HuH-7 (cell line): ENCODE data around the gene CASZ1.

ENCODE experiments used
- DNase-seq: peaks from one replicate; pipeline ENCODE4 v3.0.0; 2011; ENCODE audit warnings: low spot score

CASZ1 gene

GRCh38 chr1:10795276-10796021 lies 997 bp downstream of the CASZ1 start:
- no peak for DNase-seq

DNA sequence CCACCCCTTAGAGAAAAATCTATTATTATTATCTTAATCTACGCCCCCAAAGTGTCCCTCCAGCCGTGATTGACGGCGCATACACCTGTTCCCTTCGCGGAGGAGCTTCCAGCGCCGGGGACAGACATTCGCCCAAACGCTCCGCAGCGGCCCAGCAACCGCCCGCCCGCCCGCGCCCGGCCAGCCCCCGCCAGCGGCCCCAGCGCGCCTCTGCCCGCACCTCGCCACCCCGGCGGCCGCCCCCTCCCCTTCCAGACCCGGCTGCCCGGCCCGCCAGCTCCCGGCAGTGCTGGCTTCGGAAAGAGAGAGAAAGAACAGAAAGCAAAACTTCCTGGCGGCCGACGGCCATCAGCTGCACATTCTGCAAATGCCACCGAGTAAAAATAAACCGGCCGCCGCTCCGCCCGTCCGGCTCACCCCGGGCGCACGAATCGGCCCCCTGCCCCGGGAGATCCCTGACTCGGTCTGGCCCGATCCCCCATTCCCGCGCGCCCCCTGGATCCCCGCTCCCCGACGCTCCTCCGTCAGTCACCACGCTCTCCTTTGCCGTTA lies 1.6 kb downstream of the CASZ1 start:
- peak; percentile 42 for DNase-seq

- DNase-seq: no peak
Measured at GRCh38 chr1:10793129-10793651, 3.3 kb downstream of the CASZ1 start.

DNA sequence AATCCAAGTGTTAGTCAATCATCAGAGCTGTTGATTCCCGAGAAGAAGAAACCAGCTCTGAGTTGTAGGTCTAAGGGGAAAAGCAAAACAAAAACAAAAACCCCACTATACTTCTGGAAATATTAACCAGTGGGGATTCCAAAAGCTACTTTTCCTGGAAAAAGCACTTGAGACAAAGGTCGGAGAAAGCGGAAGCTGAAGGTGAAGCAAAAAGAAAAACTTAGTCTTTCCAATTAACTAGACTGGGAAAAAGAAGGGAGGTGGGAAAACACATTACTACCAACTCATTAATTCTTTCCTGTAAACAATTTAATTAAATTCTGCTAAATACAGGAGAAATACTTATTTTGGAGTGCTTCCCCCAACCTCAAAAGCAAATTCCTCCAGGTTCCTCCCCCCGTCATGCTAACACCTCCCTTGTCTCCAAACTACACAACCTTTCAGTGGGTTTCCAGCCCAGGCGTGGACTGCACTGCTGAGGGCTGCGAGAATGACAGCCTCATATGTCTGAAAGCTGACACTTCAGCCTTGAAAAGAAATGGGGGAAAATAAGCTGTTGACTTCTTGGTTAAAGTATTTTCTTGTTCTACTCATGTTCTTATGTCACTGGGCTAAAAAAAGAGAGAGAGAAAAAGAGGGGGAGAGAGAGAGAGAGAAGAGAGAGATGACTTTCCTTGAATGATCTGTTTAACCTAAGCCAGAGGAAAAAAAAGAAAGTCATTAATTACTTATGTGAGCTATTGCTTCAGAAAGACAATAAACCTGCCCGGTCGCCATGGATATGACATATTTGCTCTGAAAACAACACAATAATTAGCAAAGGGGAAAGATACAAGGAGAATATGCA lies 5.1 kb downstream of the CASZ1 start:
- peak; percentile 43 for DNase-seq

GRCh38 chr1:10789803-10790702 lies 6.4 kb downstream of the CASZ1 start:
- no peak for DNase-seq

DNA sequence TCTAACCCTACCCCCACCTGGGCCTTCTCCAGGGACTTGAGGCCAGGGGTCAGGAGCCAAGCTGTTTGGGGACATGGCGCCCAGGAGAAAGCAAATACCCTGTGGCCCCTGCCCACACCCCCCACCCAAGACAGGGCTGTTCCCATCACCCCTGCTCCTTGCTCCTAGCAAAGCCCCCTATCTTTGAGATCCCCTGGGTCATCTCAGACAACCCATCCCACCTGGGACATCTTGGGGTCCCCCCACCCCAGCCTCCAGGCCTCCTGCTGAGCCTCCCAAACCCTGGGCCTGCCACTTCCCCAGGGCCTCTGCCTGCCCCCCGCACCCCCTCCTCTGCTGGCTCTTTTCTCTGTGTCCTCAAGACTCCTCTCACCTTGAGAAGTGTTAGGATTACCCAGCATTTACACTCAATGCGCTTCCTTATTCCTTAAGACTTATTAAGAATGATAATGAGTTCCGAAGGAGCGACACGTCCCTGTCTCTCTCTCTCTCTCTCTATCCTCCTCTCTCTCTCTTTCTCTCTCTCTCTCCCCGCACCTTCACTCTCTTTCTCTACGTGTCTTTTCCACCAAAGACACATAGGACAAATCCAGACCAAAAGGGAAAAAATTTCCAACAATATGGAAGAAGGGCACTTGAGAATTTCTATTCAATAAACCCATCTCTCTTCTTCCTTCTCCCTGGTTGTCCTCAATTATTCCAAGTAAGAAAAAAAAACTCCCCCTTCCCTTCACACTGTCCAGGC lies 7.2 kb downstream of the CASZ1 start:
- no peak for DNase-seq

- DNase-seq: peak; percentile 72
Measured at GRCh38 chr1:10788592-10789006, 7.8 kb downstream of the CASZ1 start.

DNA sequence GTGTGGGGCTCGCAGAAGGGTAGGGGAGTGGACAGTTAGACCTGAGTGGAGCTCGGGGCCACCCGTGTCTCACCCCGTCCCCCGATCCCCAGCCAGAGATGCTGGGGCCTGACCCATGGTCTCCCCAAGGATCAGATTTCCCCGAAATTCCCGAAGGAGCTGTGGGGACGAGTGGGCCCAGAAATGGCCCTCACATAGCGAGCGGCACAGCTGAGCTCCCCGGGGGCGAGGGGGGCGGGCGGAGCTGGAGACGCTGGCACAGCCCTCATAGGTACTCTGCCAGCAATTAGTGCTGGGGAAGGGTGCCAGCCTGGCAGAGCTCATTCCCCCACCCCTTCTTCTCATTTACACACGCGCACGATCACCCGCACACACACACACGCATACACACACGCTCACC lies 9.2 kb downstream of the CASZ1 start:
- no peak for DNase-seq

GRCh38 chr1:10785728-10786638 lies 10.5 kb downstream of the CASZ1 start:
- DNase-seq: no peak

DNA sequence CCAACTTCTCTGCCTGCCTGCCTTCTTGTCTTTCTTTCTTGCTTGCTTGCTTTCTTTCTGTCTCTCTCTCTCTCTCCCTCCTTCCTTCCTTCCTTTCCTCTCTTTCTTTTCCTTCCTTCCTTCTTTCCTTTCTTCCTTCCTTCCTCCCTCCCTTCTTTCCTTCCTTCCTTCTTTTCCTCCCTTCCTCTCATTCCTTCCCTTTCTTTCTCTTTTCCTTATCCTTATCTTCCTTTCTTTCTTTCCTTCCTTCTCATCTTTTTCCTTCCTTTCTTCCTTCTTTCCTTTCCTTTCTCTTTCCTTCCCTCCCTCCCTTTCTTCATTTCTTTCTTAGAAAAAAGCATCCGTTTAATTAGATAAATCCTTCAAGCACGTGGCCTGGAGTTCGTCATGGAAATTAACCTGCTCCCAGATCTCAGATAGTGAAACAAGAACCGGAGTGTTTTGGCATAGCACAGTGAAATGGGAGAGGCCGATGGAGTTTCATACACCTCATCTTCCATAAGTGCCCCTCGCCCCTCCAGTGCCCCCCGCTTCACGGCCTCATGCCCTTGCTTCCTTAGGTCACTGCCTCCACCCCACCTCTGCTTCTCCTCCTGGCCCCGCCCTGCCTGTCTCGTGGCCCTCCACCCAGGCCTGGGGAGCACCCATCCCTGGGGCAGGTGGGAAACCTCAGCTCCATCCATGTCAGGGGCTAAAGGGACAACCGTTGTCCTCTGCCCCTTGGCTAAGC lies 11.3 kb downstream of the CASZ1 start:
- DNase-seq: no peak

DNA sequence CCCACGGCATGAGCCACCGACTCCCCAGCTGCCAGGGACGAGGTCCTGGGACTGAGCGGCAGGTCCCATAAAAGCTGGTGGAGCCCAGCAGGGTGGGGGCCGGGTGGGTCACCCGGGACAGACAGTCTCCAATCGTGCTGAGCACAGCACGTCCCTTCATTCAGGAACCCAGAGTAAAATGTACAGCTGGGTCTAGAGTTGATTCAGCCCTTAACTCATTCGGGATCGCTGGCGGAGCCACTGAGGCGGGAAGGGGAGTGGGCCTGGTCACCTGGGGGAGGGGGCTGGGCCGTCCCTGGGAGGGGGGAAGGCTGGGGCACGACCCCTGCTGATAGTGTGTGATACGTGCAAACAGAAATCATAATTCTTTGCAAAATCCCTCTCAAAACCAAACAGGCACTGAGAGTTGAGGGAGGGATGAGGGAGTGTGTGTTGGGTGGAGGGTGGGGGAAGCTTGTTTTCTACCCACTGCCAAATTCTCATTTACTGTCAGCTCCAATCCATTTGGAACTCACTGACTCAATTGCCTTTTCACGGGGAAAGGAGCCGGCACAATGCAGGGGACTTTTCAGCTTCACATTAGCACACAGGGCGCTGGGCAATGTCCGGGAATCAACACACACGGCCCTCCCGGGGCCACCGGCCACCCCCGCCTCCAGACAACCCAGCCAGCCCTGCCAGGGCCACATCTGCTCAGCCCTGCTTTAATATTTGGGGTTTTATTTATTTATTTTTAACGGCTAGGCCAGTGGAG lies 13.8 kb downstream of the CASZ1 start:
- DNase-seq: no peak

GRCh38 chr1:10781137-10781536 lies 15.3 kb downstream of the CASZ1 start:
- DNase-seq: no peak

DNA sequence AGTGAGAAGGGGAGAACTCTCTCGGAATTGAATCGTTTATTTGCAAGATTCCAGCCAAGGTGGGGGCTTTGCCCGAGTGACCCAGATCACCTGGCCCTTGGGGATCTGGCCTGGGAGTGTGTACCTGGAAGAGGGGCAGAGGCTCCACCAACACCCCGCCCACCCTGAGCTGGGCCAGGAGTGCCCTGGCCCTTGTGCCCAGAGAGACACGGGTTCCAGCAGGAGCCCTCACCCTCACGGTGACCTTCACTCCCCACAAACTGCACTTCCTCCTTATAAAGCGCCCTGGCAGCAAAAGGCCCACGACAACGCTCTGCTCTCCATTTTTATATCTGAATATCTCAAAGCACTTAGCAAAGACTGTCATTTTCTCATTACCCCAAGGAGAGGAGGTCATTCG lies 16.6 kb downstream of the CASZ1 start:
- DNase-seq: no peak

GRCh38 chr1:10779201-10779600 lies 17.2 kb downstream of the CASZ1 start:
- no peak for DNase-seq

- no peak for DNase-seq
Measured at GRCh38 chr1:10778640-10779039, 17.8 kb downstream of the CASZ1 start.

DNA sequence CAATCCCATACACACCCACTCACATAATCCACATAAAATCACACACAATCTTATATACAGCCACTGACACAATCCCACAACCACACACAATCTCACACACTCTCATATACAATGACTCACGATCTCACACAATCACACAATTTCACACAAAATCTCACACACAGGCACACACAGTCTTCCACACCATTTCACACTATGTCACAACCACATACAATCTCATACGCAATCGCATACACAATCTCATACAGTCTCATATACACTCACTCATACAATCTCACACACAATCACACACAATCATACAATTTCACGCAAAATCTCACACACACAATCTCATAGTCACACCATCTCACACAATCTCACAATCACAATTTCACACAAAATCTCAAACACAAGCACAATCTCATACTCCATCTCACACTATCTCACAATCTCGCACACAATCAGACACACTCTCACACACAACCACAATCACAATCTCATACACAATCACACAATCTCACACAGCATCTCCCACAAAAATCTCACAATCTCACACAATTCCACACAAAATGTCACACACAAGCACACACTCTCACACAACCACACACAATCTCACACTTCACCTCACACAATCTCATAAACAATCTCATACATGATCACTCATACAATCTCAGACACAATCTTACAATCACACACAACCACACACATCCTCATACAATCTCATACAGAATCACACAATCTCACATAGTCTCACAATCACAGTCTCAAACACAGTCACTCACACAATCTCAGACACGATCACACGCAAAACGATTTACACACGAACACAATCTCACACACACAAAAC lies 18.5 kb downstream of the CASZ1 start:
- no peak for DNase-seq

- DNase-seq: no peak
Measured at GRCh38 chr1:10776190-10776905, 20.1 kb downstream of the CASZ1 start.
